ENCODE data around the gene RTP5.

RTP5 gene

DNA sequence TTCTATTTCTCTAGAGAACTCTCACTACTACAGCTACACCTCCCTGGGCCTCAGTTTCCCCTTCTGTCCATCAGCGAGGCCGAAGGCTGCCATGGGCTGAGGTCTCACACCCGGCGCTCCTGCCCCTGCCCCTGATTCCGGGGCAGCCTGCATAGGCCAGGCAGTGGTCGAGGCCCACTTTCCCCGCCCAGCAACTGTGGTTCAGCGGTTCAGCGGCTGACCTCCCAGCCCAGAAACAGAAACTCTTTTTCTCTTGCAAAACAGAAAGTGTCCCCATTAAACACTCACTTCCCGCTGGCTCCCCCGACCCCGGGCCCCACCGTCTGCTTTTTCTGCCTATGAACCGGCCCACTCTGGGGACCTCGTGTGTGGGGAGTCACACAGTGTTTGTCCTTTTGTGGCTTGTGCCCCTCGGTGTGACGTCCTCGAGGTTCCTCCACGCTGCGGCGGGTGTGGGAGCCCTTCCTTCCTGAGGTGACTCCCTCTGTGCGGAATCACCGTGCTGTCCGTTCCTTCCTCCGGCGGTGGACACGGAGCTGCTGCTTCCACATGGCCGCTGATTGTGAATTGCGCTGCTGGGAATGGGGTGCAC is 26.8 kb upstream of the RTP5 start:
- Histone ChIP-seq H2BK120ac (ENCODE audit: low read depth, low read length) (no peak overlapping the region), H3K79me2 (ENCODE audit: control insufficient read depth, insufficient read depth, low read length) (no peaks in the 10 kb centered on the region), H3K36me3 (ENCODE audit: control insufficient read depth, insufficient read depth, low read length) (no peaks in the 10 kb centered on the region), H2AK5ac (ENCODE audit: low read length) (no peak overlapping the region), H3K18ac (ENCODE audit: low read length) (no peak overlapping the region), H3K23ac (ENCODE audit: low read length) (no peak overlapping the region), H3K56ac (ENCODE audit: low read length) (peak overlapping the region; percentile 62), H3K79me1 (ENCODE audit: low read length) (no peaks in the 10 kb centered on the region), H4K8ac (ENCODE audit: low read depth, low read length) (no peak overlapping the region), H3K9ac (ENCODE audit: low read length) (no peak overlapping the region), H3K4me3 (ENCODE audit: low read length) (no peak overlapping the region), H3K27ac (ENCODE audit: low read depth, low read length) (no peak overlapping the region), H3K4me2 (ENCODE audit: low read length) (no peak overlapping the region), H2BK5ac (ENCODE audit: low read length) (no peak overlapping the region), H3K4me1 (ENCODE audit: control insufficient read depth, low read depth, low read length) (no peaks in the 10 kb centered on the region), H4K5ac (ENCODE audit: low read length) (no peak overlapping the region), H3K4ac (ENCODE audit: low read depth, low read length) (no peak overlapping the region), H3K27me3 (ENCODE audit: insufficient read depth, low read length, poor library complexity) (peaks cover 3% of the 10 kb centered on the region), H2BK15ac (replicated peaks; ENCODE audit: low read depth) (no peak overlapping the region)
- no peak for DNase-seq
- WGBS (ENCODE audit: extremely low coverage, insufficient coverage, low lambda C conversion rate) = no CpG with 5 or more reads among the region's 29 CpGs

DNA sequence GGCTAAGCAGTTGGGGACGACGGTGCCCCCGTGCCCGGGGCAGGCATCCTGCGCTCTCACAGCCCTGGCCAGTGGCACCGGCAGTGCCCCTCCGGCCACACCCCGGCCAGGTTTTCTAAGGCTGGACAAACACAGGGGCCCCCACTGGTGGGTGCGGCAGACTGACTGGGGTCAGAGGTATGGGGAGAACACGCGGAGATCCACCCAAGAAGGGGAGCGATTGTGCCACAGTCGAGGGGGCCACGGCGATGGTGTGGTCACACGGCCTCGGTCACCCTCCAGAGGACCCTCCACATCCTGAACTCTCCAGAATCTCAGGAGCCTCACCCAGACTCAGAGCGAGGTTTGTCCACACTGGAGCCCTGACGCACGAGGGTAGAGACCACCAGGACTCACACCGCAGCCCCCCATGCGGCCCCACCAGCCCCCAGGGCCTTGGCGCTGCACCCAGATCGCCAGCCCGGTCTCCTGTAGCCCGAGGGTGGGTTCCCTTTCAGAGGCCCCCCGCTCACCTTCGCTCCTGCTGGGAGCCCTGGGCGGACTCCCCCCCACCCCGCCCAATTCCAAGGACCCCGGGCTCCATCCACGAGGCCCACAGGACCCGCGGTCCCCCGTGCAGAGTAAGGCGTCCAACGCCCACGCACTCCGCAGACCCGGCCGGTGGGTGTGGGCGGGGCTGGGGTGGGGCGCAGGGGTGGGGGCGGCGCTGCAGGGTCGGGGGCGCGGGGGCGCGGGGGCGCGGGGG is 26.0 kb upstream of the RTP5 start:
- H3K79me1 ChIP-seq (ENCODE audit: low read length) = no peaks in the 10 kb centered on the region
- H3K4ac ChIP-seq (ENCODE audit: low read depth, low read length) = peak overlapping the region; percentile 62
- peak overlapping the region; percentile 10 for H3K56ac ChIP-seq (ENCODE audit: low read length)
- no peak overlapping the region for H2BK15ac ChIP-seq (replicated peaks; ENCODE audit: low read depth)
- H3K9ac ChIP-seq (ENCODE audit: low read length) = no peak overlapping the region
- no peak overlapping the region for H4K8ac ChIP-seq (ENCODE audit: low read depth, low read length)
- no peak overlapping the region for H3K4me3 ChIP-seq (ENCODE audit: low read length)
- DNase-seq = no peak
- no CpG with 5 or more reads among the region's 52 CpGs for WGBS (ENCODE audit: extremely low coverage, insufficient coverage, low lambda C conversion rate)
- no peak overlapping the region for H3K23ac ChIP-seq (ENCODE audit: low read length)
- H2BK120ac ChIP-seq (ENCODE audit: low read depth, low read length) = no peak overlapping the region
- H3K79me2 ChIP-seq (ENCODE audit: control insufficient read depth, insufficient read depth, low read length) = no peaks in the 10 kb centered on the region
- no peak overlapping the region for H2BK5ac ChIP-seq (ENCODE audit: low read length)
- H3K27me3 ChIP-seq (ENCODE audit: insufficient read depth, low read length, poor library complexity) = peaks cover 3% of the 10 kb centered on the region
- H3K36me3 ChIP-seq (ENCODE audit: control insufficient read depth, insufficient read depth, low read length) = no peaks in the 10 kb centered on the region
- H2AK5ac ChIP-seq (ENCODE audit: low read length) = no peak overlapping the region
- H3K27ac ChIP-seq (ENCODE audit: low read depth, low read length) = no peak overlapping the region
- no peak overlapping the region for H4K5ac ChIP-seq (ENCODE audit: low read length)
- peak overlapping the region; percentile 91 for H3K18ac ChIP-seq (ENCODE audit: low read length)
- H3K4me2 ChIP-seq (ENCODE audit: low read length) = no peak overlapping the region
- H3K4me1 ChIP-seq (ENCODE audit: control insufficient read depth, low read depth, low read length) = no peaks in the 10 kb centered on the region

DNA sequence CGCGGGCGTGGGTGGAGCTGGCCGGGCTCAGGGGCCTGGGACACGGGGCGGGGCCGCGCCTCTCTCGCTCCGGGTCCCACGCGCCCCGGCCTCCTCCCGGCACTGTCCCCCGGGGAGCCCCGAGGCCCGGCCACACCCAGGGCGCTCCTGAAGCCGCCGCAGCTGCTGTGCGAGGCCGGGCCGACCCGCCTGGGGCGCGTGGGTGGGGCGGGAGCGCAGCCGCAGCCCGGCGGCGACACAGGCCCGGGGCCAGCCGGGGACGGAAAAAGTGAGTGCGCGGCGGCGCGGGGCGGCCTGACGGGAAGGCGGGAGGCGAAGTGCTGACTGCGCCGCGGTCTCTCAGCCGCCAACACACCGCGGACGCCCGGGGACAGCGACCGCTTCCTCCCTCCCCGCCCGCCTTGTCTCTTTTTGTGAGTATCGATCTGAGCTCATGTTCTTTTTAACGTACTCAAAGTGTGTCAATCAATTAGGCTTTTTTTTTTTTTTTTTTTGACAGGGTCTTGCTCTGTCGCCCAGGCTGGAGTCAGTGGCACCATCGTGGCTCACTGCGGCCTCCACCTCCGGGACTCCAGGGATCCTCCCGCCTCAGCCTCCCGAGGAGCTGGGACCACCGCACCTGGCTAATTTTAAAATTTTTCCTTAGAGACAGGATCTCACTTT is 25.3 kb upstream of the RTP5 start:
- Histone ChIP-seq H3K4me2 (ENCODE audit: low read length) (peak overlapping the region; percentile 42), H2BK5ac (ENCODE audit: low read length) (no peak overlapping the region), H4K5ac (ENCODE audit: low read length) (no peak overlapping the region), H3K9ac (ENCODE audit: low read length) (peak overlapping the region; percentile 63), H3K36me3 (ENCODE audit: control insufficient read depth, insufficient read depth, low read length) (no peaks in the 10 kb centered on the region), H3K4me3 (ENCODE audit: low read length) (no peak overlapping the region), H3K23ac (ENCODE audit: low read length) (no peak overlapping the region), H3K27me3 (ENCODE audit: insufficient read depth, low read length, poor library complexity) (peaks cover 3% of the 10 kb centered on the region), H3K4me1 (ENCODE audit: control insufficient read depth, low read depth, low read length) (no peaks in the 10 kb centered on the region), H3K56ac (ENCODE audit: low read length) (peak overlapping the region; percentile 71), H3K18ac (ENCODE audit: low read length) (peak overlapping the region; percentile 91), H2AK5ac (ENCODE audit: low read length) (no peak overlapping the region), H3K79me2 (ENCODE audit: control insufficient read depth, insufficient read depth, low read length) (no peaks in the 10 kb centered on the region), H2BK15ac (replicated peaks; ENCODE audit: low read depth) (no peak overlapping the region), H2BK120ac (ENCODE audit: low read depth, low read length) (no peak overlapping the region), H3K79me1 (ENCODE audit: low read length) (no peaks in the 10 kb centered on the region), H3K27ac (ENCODE audit: low read depth, low read length) (no peak overlapping the region), H4K8ac (ENCODE audit: low read depth, low read length) (no peak overlapping the region), H3K4ac (ENCODE audit: low read depth, low read length) (peak overlapping the region; percentile 62)
- peak; percentile 57 for DNase-seq
- no CpG with 5 or more reads among the region's 65 CpGs for WGBS (ENCODE audit: extremely low coverage, insufficient coverage, low lambda C conversion rate)

DNA sequence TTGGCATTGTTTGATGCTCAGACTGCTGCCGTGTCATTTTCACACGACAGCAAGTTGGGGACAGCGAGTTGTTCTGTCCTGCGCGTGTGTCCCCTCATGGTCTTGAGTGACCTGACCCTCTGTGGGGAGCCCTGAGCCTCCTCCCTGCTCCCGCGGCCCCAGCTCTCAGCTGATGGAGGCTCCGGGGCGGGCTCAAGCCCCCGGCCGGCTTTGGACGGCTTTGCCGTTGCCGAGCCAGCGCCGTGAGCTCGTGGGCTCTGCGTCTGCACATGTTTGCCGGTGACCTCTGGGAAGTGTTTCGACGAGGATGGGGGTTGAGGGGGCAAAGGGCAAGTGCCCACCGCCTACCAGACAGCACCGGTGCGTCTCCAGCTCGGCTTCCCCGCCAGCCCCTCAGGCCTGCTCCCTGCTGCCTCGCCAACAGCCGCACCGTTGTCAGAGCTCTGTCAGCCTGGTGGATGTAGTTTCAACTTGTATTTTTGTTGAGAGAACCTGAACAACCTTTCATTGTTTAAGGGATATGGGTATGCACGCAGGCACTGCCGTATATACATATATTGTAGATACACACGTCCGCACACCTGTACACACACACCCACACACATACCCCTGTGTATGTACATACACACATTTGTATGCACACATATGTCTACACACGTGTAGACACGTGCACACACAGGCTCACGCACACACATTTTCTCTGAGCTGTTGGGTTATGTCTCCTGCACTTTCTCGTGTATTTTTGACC is 24.5 kb upstream of the RTP5 start:
- Histone ChIP-seq H3K9ac (ENCODE audit: low read length) (no peak overlapping the region), H3K18ac (ENCODE audit: low read length) (no peak overlapping the region), H3K79me1 (ENCODE audit: low read length) (no peaks in the 10 kb centered on the region), H3K27ac (ENCODE audit: low read depth, low read length) (no peak overlapping the region), H2BK15ac (replicated peaks; ENCODE audit: low read depth) (no peak overlapping the region), H2AK5ac (ENCODE audit: low read length) (no peak overlapping the region), H3K4me3 (ENCODE audit: low read length) (no peak overlapping the region), H3K4me1 (ENCODE audit: control insufficient read depth, low read depth, low read length) (no peaks in the 10 kb centered on the region), H3K4ac (ENCODE audit: low read depth, low read length) (no peak overlapping the region), H4K8ac (ENCODE audit: low read depth, low read length) (no peak overlapping the region), H3K79me2 (ENCODE audit: control insufficient read depth, insufficient read depth, low read length) (no peaks in the 10 kb centered on the region), H2BK5ac (ENCODE audit: low read length) (no peak overlapping the region), H3K56ac (ENCODE audit: low read length) (peak overlapping the region; percentile 15), H3K4me2 (ENCODE audit: low read length) (no peak overlapping the region), H3K23ac (ENCODE audit: low read length) (no peak overlapping the region), H3K36me3 (ENCODE audit: control insufficient read depth, insufficient read depth, low read length) (no peaks in the 10 kb centered on the region), H4K5ac (ENCODE audit: low read length) (no peak overlapping the region), H2BK120ac (ENCODE audit: low read depth, low read length) (no peak overlapping the region), H3K27me3 (ENCODE audit: insufficient read depth, low read length, poor library complexity) (peaks cover 3% of the 10 kb centered on the region)
- no CpG with 5 or more reads among the region's 37 CpGs for WGBS (ENCODE audit: extremely low coverage, insufficient coverage, low lambda C conversion rate)
- no peak for DNase-seq

DNA sequence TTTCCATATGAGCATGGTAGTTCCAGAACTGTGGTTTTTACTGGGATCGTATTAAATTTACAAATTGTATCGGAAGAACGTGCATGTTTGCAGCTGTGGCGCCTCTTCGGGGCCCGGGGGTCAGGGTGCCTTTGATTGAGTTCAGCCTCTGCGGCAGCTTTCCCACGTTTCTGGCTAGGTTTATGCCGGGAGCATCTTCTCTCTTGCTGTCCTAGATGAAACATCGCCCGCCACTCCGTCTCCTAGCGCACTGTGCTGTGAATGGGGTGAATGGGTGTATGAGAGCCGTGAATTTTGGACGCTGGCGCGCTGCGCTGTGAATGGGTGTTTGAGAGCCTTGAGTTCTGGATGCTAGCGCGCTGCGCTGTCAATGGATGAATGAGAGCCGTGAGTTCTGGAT is 23.1 kb upstream of the RTP5 start:
- Histone ChIP-seq H4K5ac (ENCODE audit: low read length) (no peak overlapping the region), H2BK120ac (ENCODE audit: low read depth, low read length) (no peak overlapping the region), H3K79me1 (ENCODE audit: low read length) (no peaks in the 10 kb centered on the region), H2BK5ac (ENCODE audit: low read length) (no peak overlapping the region), H3K18ac (ENCODE audit: low read length) (no peak overlapping the region), H2BK15ac (replicated peaks; ENCODE audit: low read depth) (no peak overlapping the region), H4K8ac (ENCODE audit: low read depth, low read length) (no peak overlapping the region), H3K4ac (ENCODE audit: low read depth, low read length) (no peak overlapping the region), H3K56ac (ENCODE audit: low read length) (no peak overlapping the region), H3K4me2 (ENCODE audit: low read length) (no peak overlapping the region), H3K9ac (ENCODE audit: low read length) (no peak overlapping the region), H3K23ac (ENCODE audit: low read length) (no peak overlapping the region), H2AK5ac (ENCODE audit: low read length) (no peak overlapping the region), H3K36me3 (ENCODE audit: control insufficient read depth, insufficient read depth, low read length) (no peaks in the 10 kb centered on the region), H3K27ac (ENCODE audit: low read depth, low read length) (no peak overlapping the region), H3K4me3 (ENCODE audit: low read length) (no peak overlapping the region), H3K4me1 (ENCODE audit: control insufficient read depth, low read depth, low read length) (no peaks in the 10 kb centered on the region), H3K79me2 (ENCODE audit: control insufficient read depth, insufficient read depth, low read length) (no peaks in the 10 kb centered on the region), H3K27me3 (ENCODE audit: insufficient read depth, low read length, poor library complexity) (peaks cover 3% of the 10 kb centered on the region)
- WGBS (ENCODE audit: extremely low coverage, insufficient coverage, low lambda C conversion rate) = no CpG with 5 or more reads among the region's 22 CpGs
- DNase-seq = no peak

All from mesendoderm (in vitro differentiated cells).